Fibroblast of lung (primary cell): ENCODE data around the gene CBS.
"Not testable (repeated sequence)": the region's sequence is repeated elsewhere in the genome, so short reads cannot be mapped to it uniquely, and the experiment has no call there.

Source experiments
- EZH2 ChIP-seq: IDR thresholded peaks from 2 replicates; pipeline ENCODE4 v1.5.1; 2012; ENCODE audit warnings: low read length, control low read depth, mild to moderate bottlenecking; ENCODE audit errors: missing control alignments
- TF ChIP-seq, protein P1 (sequence below), 2 donors: IDR thresholded peaks in 1 of 2; conservative IDR thresholded peaks in 1 of 2; 1 replicate in 1 of 2; 2 replicates in 1 of 2; pipeline ENCODE4 v1.5.1; 2011 to 2012; ENCODE audit warnings: low read length in 2 of 2, control low read depth in 1 of 2, inconsistent platforms in 1 of 2, low read depth in 1 of 2, mild to moderate bottlenecking in 1 of 2

DNA sequence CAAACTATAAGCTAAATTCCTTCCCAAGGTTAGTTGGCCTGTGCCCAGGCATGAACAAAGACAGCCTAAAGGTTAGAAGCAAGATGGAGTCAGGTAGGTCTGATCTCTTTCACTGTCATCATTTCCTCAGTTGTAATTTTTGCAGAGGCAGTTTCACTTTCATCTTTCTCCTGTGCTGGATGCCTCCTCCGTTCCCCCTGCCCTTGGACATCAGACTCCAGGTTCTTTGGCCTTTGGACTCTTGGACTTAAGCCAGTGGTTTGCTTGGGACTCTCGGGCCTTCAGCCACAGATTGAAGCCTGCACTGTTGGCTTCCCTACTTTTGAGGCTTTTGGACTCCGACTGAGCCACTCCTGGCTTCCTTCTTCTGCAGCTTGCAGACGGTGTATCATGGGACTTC is 40.3 kb upstream of the CBS start:
- TF ChIP-seq, protein P1, sequence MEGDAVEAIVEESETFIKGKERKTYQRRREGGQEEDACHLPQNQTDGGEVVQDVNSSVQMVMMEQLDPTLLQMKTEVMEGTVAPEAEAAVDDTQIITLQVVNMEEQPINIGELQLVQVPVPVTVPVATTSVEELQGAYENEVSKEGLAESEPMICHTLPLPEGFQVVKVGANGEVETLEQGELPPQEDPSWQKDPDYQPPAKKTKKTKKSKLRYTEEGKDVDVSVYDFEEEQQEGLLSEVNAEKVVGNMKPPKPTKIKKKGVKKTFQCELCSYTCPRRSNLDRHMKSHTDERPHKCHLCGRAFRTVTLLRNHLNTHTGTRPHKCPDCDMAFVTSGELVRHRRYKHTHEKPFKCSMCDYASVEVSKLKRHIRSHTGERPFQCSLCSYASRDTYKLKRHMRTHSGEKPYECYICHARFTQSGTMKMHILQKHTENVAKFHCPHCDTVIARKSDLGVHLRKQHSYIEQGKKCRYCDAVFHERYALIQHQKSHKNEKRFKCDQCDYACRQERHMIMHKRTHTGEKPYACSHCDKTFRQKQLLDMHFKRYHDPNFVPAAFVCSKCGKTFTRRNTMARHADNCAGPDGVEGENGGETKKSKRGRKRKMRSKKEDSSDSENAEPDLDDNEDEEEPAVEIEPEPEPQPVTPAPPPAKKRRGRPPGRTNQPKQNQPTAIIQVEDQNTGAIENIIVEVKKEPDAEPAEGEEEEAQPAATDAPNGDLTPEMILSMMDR (conservative IDR thresholded peaks at IDR 0.05 in 1 of 2, IDR thresholded peaks at IDR 0.05 in 1 of 2; ENCODE audit: low read depth in 1 of 2, low read length in 2 of 2), result not testable (repeated sequence)
- not testable (repeated sequence) for TF ChIP-seq EZH2
